Endothelial cell of umbilical vein (primary cell): ENCODE results near the gene FOXL3. TPM values are rescaled to one million over a fixed set of nuclear protein-coding genes. Genes with fewer than 3 reads are reported as not detected.

ENCODE experiments used
- BruUV-seq: library from RNA; stranded (reverse); fragments of 400-500 nt; replicated peaks from 2 replicates; lab custom pipeline; 2021; lab: Mats Ljungman, UMichigan
- CTCF ChIA-PET: fragments of 300-600, 350-600 bp; sonication (Branson Sonifier 250); formaldehyde crosslinking; loops from one replicate; lab custom pipeline; 2021; ENCODE audit warnings: antibody characterized with exemption, inconsistent platforms; lab: Charles Lee
- POLR2A ChIA-PET: fragments of 300-600, 350-600 bp; sonication (Branson Sonifier 250); formaldehyde crosslinking; loops from one replicate; lab custom pipeline; 2021; ENCODE audit warnings: antibody characterized with exemption, inconsistent platforms; lab: Charles Lee
- DNase-seq: peaks from one replicate; pipeline ENCODE4 v3.0.0-alpha.2; 2011; ENCODE audit warnings: low read depth, low spot score
- FAIRE-seq: peaks from 2 replicates; lab custom pipeline; 2011; peaks lifted over from hg19 to GRCh38; lab: Jason Lieb, UNC
- H2AFZ ChIP-seq: 2 replicates; pipeline ENCODE4 v1.6.0; 2012; ENCODE audit warnings: low read depth, low read length, control low read depth, inconsistent platforms
- H3K27ac ChIP-seq: 2 replicates; pipeline ENCODE4 v1.5.1; 2011; ENCODE audit warnings: low read depth, mild to moderate bottlenecking, control low read depth, low read length, moderate library complexity; ENCODE audit not compliant: insufficient read depth
- H3K27me3 ChIP-seq, 2 experiments: 2 replicates each; pipeline versions ENCODE4 v1.6.0 to v1.6.1; 2011; ENCODE audit warnings: low read length in 2 of 2, mixed read lengths in 1 of 2; ENCODE audit not compliant: control insufficient read depth in 2 of 2, insufficient read depth in 2 of 2
- H3K36me3 ChIP-seq, 2 experiments: 2 replicates in 1 of 2; 3 replicates in 1 of 2; pipeline ENCODE4 v1.5.1; 2011; ENCODE audit warnings: low read length in 2 of 2, mild to moderate bottlenecking in 1 of 2, moderate library complexity in 1 of 2; ENCODE audit not compliant: control insufficient read depth in 2 of 2, insufficient read depth in 2 of 2; ENCODE audit errors: extremely low read depth in 1 of 2
- H3K4me1 ChIP-seq: 3 replicates; pipeline ENCODE4 v1.5.1; 2011; ENCODE audit warnings: mild to moderate bottlenecking, low read length; ENCODE audit not compliant: control insufficient read depth, insufficient read depth; ENCODE audit errors: extremely low read depth
- H3K4me2 ChIP-seq: 2 replicates; pipeline ENCODE4 v1.6.1; 2011; ENCODE audit warnings: low read length, control low read depth, mixed read lengths; ENCODE audit not compliant: insufficient read depth
- H3K4me3 ChIP-seq, 3 experiments: fragments of 200-600 bp in 1 of 3; sonication (generic), shearing (Covaris generic) in 1 of 3; replicated peaks in 1 of 3; 2 replicates each; pipeline ENCODE4 v1.5.1; 2011 to 2016; ENCODE audit warnings: control low read depth in 3 of 3, low read length in 3 of 3, mild to moderate bottlenecking in 2 of 3, inconsistent platforms in 1 of 3, low read depth in 1 of 3, moderate library complexity in 1 of 3; ENCODE audit not compliant: insufficient read depth in 1 of 3
- H3K79me2 ChIP-seq: 2 replicates; pipeline ENCODE4 v1.6.0; 2012; ENCODE audit warnings: low read length, inconsistent platforms; ENCODE audit not compliant: control insufficient read depth, insufficient read depth
- H3K9ac ChIP-seq: replicated peaks from 2 replicates; pipeline ENCODE3; 2011; ENCODE audit warnings: low read length, control low read depth; ENCODE audit not compliant: insufficient read depth; ENCODE audit errors: extremely low read depth
- H3K9me1 ChIP-seq: replicated peaks from 3 replicates; pipeline ENCODE4 v1.6.0; 2011; ENCODE audit warnings: mild to moderate bottlenecking, low read length; ENCODE audit not compliant: control insufficient read depth, insufficient read depth; ENCODE audit errors: extremely low read depth
- H3K9me3 ChIP-seq: replicated peaks from 2 replicates; pipeline ENCODE4 v1.5.1; 2012; ENCODE audit warnings: low read length, inconsistent platforms; ENCODE audit not compliant: control insufficient read depth, insufficient read depth
- H4K20me1 ChIP-seq: replicated peaks from 2 replicates; pipeline ENCODE3; 2011; ENCODE audit warnings: mild to moderate bottlenecking, low read length; ENCODE audit not compliant: control insufficient read depth, insufficient read depth; ENCODE audit errors: extremely low read depth
- EZH2 ChIP-seq: IDR thresholded peaks from 2 replicates; pipeline ENCODE4 v1.6.1; 2012; ENCODE audit warnings: borderline replicate concordance, low read depth, mild to moderate bottlenecking, moderate library complexity, low read length, inconsistent platforms; ENCODE audit not compliant: severe bottlenecking
- FOS ChIP-seq: IDR thresholded peaks from 2 replicates; pipeline ENCODE4 v1.6.1; 2011; ENCODE audit warnings: mild to moderate bottlenecking, low read length, moderate library complexity, borderline replicate concordance; ENCODE audit not compliant: insufficient read depth
- GATA2 ChIP-seq: IDR thresholded peaks from 2 replicates; pipeline ENCODE4 v1.7.0; 2011; ENCODE audit warnings: low read depth, mild to moderate bottlenecking, moderate library complexity, mixed read lengths, low read length; ENCODE audit not compliant: insufficient read length, insufficient read depth
- JUN ChIP-seq: IDR thresholded peaks from 2 replicates; pipeline ENCODE4 v1.6.1; 2011; ENCODE audit warnings: borderline replicate concordance, low read depth; ENCODE audit not compliant: insufficient read length, insufficient read depth
- MYC ChIP-seq: IDR thresholded peaks from one replicate; pipeline ENCODE4 v1.6.1; 2011; ENCODE audit warnings: mild to moderate bottlenecking, low read depth, low read length
- POLR2A ChIP-seq: IDR thresholded peaks from 2 replicates; pipeline ENCODE4 v1.6.1; 2012; ENCODE audit warnings: low read depth, mild to moderate bottlenecking, control low read depth, low read length
- POLR2AphosphoS5 ChIP-seq: IDR thresholded peaks from 2 replicates; pipeline ENCODE4 v1.6.1; 2012; ENCODE audit warnings: low read depth, mild to moderate bottlenecking, control low read depth, low read length, moderate library complexity; ENCODE audit not compliant: insufficient read depth
- dilution Hi-C: fragments of 300-500 bp; cut with MboI; formaldehyde crosslinking; loops from one replicate; pipeline ENCODE4 v1.15.0; 2019; ENCODE audit warnings: low sequenced_read_pairs; ENCODE audit not compliant: extremely low pct_ligation_motif_present
- intact Hi-C: fragments of 100-400 bp; cut with micrococcal nuclease; formaldehyde crosslinking; loops from one replicate; pipeline ENCODE4 v1.10.0; 2022
- polyA plus RNA-seq, 4 experiments: library from polyadenylated mRNA; depleted of rRNA in 3 of 4; stranded (reverse) in 3 of 4; unstranded in 1 of 4; fragments of >200 nt; gene quantifications; 2 replicates each; pipeline versions ENCODE4 v1.2.1 to v1.2.3, GENCODE V29; 2011 to 2012; ENCODE audit warnings: missing spikeins in 1 of 4
- total RNA-seq: library from RNA; stranded (reverse); gene quantifications from 2 replicates; pipeline ENCODE4 v1.2.3, GENCODE V29; 2021
- TF ChIP-seq, protein P1 (sequence below), 2 donors: IDR thresholded peaks; 1 replicate in 1 of 2; 2 replicates in 1 of 2; pipeline ENCODE4 v1.5.1; 2011; ENCODE audit warnings: low read length in 2 of 2, mild to moderate bottlenecking in 2 of 2, moderate library complexity in 2 of 2, control low read depth in 1 of 2, inconsistent platforms in 1 of 2, low read depth in 1 of 2; ENCODE audit not compliant: insufficient read depth in 1 of 2; ENCODE audit errors: extremely low read depth in 1 of 2
- TF ChIP-seq, protein P2 (sequence below): IDR thresholded peaks from 2 replicates; pipeline ENCODE4 v1.6.1; 2011; ENCODE audit not compliant: insufficient read depth, insufficient read length

Gene FOXL3
- total and polyA plus RNA-seq, 2 donors (not counting 3 experiments of a cell fraction or from before 2014, with no cell fraction given) = not detected

DNA sequence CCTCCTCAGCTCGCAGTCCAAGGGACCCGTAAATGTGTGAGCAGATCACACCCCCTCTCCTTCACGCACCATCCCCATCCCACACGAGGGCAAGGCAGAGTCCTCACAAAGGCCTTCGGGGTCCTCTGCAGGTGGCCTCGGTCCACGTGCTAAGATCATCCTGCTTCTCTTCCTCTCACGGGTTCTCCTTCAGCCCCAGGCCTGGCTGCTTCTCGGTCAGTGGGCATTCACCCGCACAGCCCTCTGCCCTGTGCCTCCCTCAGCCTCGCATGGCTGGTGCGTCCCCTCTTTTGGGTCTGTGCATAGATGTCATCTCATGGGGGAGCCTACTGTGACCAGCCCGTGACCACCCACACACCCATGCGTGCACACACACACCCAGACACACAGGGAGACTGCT, 17.3 kb upstream of the FOXL3 start:
- Histone ChIP-seq H3K27me3 (peaks cover 9% of the 10 kb centered on the region in 2 experiments), H3K4me2 (no peak overlapping the region), H3K36me3 (no peaks in the 10 kb centered on the region), H3K27ac (no peak overlapping the region), H3K9me3 (no peaks in the 10 kb centered on the region), H3K79me2 (no peaks in the 10 kb centered on the region), H3K4me3 (no peak overlapping the region), H3K9ac (no peak overlapping the region), H4K20me1 (no peaks in the 10 kb centered on the region), H3K9me1 (no peaks in the 10 kb centered on the region), H2AFZ (no peak overlapping the region), H3K4me1 (no peaks in the 10 kb centered on the region)
- intact Hi-C loops (no loop called here), dilution Hi-C loops (no loop called here)
- ChIA-PET POLR2A (no interaction called here), CTCF (no interaction called here)
- FAIRE-seq (no peak), DNase-seq (no peak)
- TF ChIP-seq POLR2AphosphoS5 = no peak
- BruUV-seq = no TSS peak

DNA sequence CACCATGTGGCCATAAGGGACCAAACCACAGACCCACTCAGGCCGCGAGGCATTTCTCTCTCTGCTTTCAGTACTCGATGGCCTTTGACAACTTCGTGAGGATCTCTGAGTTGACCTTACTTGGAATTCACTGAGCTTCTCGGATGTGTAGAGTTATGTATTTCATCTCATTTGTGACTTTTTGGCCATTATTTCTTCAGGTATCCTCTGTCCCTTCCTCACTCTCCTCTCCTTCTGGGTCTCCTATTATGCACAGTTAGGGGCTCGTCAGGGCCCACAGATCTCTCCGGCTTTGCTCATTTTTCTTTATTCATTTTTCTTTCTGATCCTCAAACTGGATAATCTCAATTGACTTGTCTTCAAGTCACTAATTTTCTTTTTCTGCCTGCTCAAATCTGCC, 16.6 kb upstream of the FOXL3 start:
- BruUV-seq = no TSS peak
- H3K9me3 ChIP-seq = no peaks in the 10 kb centered on the region
- H3K9ac ChIP-seq = no peak overlapping the region
- dilution Hi-C loops = no loop called here
- FAIRE-seq = no peak
- DNase-seq = no peak
- H3K27ac ChIP-seq = no peak overlapping the region
- no peaks in the 10 kb centered on the region for H3K36me3 ChIP-seq
- no peaks in the 10 kb centered on the region for H4K20me1 ChIP-seq
- H3K4me1 ChIP-seq = no peaks in the 10 kb centered on the region
- no peaks in the 10 kb centered on the region for H3K9me1 ChIP-seq
- peaks cover 9 to 10% of the 10 kb centered on the region in 2 experiments for H3K27me3 ChIP-seq
- intact Hi-C loops = no loop called here
- no peaks in the 10 kb centered on the region for H3K79me2 ChIP-seq
- H3K4me3 ChIP-seq = no peak overlapping the region
- POLR2A ChIA-PET = no interaction called here
- no peak overlapping the region for H2AFZ ChIP-seq
- TF ChIP-seq FOS (no peak), EZH2 (no peak), POLR2A (no peak), JUN (no peak), POLR2AphosphoS5 (no peak), MYC (no peak), GATA2 (no peak)
- TF ChIP-seq, protein P1, sequence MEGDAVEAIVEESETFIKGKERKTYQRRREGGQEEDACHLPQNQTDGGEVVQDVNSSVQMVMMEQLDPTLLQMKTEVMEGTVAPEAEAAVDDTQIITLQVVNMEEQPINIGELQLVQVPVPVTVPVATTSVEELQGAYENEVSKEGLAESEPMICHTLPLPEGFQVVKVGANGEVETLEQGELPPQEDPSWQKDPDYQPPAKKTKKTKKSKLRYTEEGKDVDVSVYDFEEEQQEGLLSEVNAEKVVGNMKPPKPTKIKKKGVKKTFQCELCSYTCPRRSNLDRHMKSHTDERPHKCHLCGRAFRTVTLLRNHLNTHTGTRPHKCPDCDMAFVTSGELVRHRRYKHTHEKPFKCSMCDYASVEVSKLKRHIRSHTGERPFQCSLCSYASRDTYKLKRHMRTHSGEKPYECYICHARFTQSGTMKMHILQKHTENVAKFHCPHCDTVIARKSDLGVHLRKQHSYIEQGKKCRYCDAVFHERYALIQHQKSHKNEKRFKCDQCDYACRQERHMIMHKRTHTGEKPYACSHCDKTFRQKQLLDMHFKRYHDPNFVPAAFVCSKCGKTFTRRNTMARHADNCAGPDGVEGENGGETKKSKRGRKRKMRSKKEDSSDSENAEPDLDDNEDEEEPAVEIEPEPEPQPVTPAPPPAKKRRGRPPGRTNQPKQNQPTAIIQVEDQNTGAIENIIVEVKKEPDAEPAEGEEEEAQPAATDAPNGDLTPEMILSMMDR (IDR thresholded peaks at IDR 0.05; ENCODE audit: extremely low read depth in 1 of 2, insufficient read depth in 1 of 2, low read depth in 1 of 2, low read length in 2 of 2) = no peak
- TF ChIP-seq, protein P2, sequence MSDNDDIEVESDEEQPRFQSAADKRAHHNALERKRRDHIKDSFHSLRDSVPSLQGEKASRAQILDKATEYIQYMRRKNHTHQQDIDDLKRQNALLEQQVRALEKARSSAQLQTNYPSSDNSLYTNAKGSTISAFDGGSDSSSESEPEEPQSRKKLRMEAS = no peak
- no peak overlapping the region for H3K4me2 ChIP-seq
- CTCF ChIA-PET = no interaction called here
